GM19035 (cell line): ENCODE results near the gene VPS26B.
A peak's percentile ranks its signal among the peaks of the same experiment; 100 is the strongest.
"Not testable (repeated sequence)": the region's sequence is repeated elsewhere in the genome, so short reads cannot be mapped to it uniquely, and the experiment has no call there.

Experiments
- ATAC-seq: cut with Tn5 transposase; IDR thresholded peaks from one replicate; pipeline ENCODE4 v1.9.1; 2021; ENCODE audit not compliant: unreplicated experiment

The VPS26B gene

GRCh38 chr11:134231958-134232659 lies 7.6 kb downstream of the VPS26B start:
- ATAC-seq, result no peak

GRCh38 chr11:134233729-134234179 lies 9.3 kb downstream of the VPS26B start:
- ATAC-seq, result no peak

- ATAC-seq, result no peak
Observed at GRCh38 chr11:134235399-134235798, 10.9 kb downstream of the VPS26B start.

- ATAC-seq, result no peak
Observed at GRCh38 chr11:134236834-134237556, 12.5 kb downstream of the VPS26B start.

GRCh38 chr11:134237557-134237922 lies 13.1 kb downstream of the VPS26B start:
- ATAC-seq, result no peak

GRCh38 chr11:134238956-134239355 lies 14.5 kb downstream of the VPS26B start:
- no peak for ATAC-seq

DNA sequence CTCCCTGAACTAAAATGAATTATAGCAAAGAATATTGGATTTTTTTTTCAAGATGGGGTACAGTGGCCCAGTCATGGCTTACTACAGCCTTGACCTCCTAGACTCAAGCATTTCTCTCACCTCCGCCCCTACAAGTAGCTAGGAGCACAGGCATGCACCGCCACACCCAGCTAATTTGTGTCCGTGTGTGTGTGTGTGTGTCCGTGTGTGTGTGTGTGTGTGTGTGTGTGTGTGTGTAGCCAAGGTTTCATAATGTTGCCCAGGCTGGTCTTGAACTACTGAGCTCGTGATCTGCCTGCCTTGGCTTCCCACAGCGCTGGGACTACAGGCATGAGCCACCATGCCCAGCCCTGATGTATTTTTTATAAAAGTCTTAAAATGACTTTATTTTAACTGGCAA lies 16.1 kb downstream of the VPS26B start:
- no peak for ATAC-seq

DNA sequence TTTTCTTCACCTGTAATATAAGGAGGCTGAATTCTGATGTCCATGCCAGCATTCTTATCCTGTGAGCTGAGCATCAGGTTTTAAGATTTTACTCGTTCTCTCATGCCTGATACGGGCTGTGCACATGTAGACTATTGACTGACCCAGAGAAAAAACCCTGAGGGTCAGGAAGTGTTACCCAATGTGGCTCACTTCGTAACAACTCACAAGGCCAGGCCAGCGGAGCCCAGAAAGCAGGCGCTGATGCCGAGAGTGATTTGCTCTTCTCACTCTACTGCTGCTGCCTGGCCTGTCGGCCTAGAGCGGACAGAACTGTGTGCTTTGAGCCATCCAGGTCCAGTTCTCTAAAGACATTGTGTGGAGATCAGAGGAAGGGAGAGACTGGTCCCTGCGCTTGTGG lies 17.9 kb downstream of the VPS26B start:
- no peak for ATAC-seq

DNA sequence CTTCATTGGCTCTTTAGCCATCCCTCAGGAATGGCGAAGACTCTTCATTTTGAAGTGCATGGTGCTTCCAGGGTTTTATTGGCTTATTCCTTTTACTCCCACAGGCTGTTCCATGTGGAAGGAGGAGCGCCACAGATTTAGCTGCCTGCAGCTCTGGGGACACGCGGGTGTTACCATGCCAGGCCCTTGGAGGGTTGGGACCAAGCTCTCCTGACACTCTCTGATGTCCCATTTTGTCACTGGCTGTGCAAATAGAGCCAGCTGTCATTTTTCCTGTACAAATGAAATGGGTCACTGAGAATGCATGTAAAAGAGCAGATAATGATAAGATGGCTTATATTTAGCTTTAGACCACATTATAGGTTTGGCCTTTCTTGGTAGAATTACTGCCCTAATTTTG lies 19.4 kb downstream of the VPS26B start:
- no peak for ATAC-seq

DNA sequence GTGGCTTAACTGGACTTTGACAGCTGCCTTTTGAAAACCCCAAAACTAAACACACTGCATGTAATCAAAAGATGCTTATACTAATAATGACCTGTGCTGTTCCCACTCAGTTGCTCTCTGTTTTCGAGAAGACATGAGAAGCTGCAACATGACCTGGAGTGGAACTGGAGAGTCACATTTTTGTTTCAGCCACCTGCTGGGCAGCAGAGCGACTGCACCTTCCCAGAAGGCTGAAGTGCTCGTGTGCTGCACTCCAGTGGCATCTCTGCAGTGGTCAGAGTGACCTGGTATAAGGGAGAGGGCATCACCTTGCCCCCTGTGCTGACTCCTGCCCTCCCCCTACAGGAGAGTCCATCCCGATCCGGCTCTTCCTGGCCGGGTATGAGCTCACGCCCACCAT lies 20.1 kb downstream of the VPS26B start:
- peak; percentile 76 for ATAC-seq

DNA sequence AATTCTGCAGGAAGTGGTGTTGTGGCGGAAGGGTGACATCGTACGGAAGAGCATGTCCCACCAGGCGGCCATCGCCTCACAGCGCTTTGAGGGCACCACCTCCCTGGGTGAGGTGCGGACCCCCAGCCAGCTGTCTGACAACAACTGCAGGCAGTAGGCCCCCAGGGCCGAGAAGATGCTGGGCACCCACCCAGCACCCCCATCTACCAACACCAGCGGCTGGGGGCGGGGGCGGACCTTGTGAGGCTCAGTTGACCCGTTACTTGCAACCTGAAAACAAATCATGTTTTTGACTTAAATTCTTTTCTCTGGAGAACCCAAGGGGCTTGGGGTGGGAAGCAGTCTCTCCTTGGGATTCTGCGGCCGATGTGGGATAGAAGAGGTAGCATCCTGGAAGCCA lies 21.0 kb downstream of the VPS26B start:
- ATAC-seq, result no peak

- no peak for ATAC-seq
Observed at GRCh38 chr11:134246100-134246499, 21.6 kb downstream of the VPS26B start.

DNA sequence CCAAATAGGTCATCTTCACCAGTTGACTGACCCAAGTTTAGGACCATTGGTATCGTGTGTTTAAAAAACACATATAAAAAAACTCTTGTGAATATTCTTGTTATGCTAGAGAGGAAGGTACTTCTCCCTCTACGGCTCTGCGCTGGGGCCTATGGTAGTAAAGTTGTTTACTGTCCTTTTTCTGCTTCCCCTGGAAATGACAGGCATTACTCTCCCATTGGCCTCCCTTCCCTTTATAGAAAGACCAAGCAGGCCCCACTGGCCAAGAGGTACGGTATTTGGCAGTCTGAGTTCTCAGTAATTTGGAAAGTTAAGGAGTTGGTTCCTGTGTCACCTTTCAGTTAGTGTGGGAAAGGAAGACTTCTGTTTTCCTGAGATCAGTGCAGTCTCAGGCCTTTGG lies 22.2 kb downstream of the VPS26B start:
- no peak for ATAC-seq

- ATAC-seq, result no peak
Observed at GRCh38 chr11:134248910-134249480, 24.5 kb downstream of the VPS26B start.

DNA sequence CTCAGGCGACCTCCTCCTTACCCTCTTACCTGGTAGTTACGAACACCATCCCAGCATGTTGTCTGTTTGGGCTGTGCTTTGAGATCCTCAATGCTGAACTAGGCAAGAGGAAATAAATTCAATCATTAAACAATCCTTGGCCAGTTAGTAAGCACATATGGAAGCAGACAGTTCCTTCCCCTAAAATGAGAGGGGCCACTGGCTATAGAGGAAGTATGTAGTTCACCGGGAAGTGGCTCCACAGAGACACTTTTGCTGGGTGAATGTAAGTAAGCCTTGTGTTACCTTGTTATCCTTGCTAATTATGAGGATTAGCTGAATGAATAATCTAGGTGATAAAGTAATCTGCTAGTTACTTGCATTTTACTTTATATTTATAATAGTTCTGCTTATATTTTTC lies 25.8 kb downstream of the VPS26B start:
- ATAC-seq, result no peak

DNA sequence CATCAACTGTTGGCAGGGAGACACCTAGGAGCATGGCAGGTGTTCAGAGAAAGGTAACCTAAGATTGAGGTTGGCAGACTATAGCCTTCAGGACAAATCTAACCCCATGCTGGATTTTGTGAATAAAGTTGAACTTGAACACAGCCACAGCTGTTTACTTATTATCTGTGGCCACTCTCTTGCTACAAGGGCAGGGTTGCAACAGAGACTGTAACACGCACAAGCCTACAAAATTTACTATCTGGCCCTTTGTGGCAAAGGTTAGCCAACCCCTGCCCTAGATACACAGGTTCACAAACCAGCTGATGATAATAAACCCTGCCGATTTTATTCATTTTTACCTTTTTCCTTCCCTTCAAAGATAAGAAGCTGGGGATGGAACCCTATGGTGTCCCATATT lies 26.2 kb downstream of the VPS26B start:
- ATAC-seq, result no peak

GRCh38 chr11:134252346-134253187 lies 28.1 kb downstream of the VPS26B start:
- peak; percentile 28 for ATAC-seq

GRCh38 chr11:134253188-134253993 lies 28.9 kb downstream of the VPS26B start, which contains the start of the genes ACAD8 and THYN1:
Gene ACAD8 (plus strand): TSS chr11:134253568. CDS start chr11:134253601, 33 bp downstream.
Gene THYN1 (minus strand): TSS chr11:134253352. CDS start chr11:134252882, 470 bp downstream.
- peak; percentile 99 for ATAC-seq

- no peak for ATAC-seq
Observed at GRCh38 chr11:134254433-134255183, 30.1 kb downstream of the VPS26B start.

- not testable (repeated sequence) for ATAC-seq
Observed at GRCh38 chr11:134255184-134255561, 30.7 kb downstream of the VPS26B start.
